Mononuclear cell (primary cell): ENCODE data around the gene ADGRG4. TPM values are rescaled to one million over a fixed set of nuclear protein-coding genes. Genes with fewer than 3 reads are reported as not detected.
"Not testable (repeated sequence)": the region's sequence is repeated elsewhere in the genome, so short reads cannot be mapped to it uniquely, and the experiment has no call there.

ENCODE experiments used
- H3K27me3 ChIP-seq: 2 replicates; pipeline ENCODE4 v1.6.0; 2011; ENCODE audit warnings: low read length, control low read depth; ENCODE audit not compliant: insufficient read depth
- H3K4me1 ChIP-seq: 2 replicates; pipeline ENCODE4 v1.5.1; 2011; ENCODE audit warnings: mild to moderate bottlenecking, low read length, control low read depth; ENCODE audit not compliant: insufficient read depth
- H3K4me3 ChIP-seq: 2 replicates; pipeline ENCODE4 v1.5.1; 2011; ENCODE audit warnings: mild to moderate bottlenecking, low read length, moderate library complexity
- H3K9me3 ChIP-seq: 2 replicates; pipeline ENCODE4 v1.5.1; 2011; ENCODE audit warnings: low read depth, mild to moderate bottlenecking, control low read depth, low read length
- total RNA-seq: library from RNA; depleted of rRNA; stranded (reverse); fragments of >200 nt; gene quantifications from one replicate; pipeline ENCODE4 v1.2.3, GENCODE V29; 2012

ADGRG4 gene
- total RNA-seq, 1 donor: not detected

DNA sequence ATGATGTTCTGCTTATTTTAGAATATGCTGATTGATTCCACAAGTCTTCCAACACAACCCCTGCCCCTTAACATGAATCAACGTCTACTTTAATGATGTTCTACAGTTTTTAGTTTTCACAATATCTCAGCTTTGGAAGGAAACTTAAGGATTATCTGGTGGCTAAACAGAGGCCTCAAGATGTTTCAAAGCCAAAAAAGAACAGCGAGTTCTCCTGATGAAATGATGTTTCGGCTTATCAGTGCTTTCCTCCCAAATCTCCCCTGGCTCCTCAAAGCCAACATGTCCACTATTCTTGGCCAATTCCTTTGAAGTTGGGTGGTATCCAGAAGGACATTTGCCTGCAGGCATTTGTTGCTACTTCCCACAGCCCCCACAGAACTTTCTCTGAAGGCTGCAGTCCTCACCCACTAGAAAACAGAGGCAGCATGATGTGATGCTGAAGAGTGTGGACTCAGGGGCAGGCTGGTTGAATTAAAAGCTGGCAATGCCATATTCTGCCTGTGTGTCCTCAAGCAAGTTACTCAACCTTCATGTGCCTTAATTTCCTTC is 87.3 kb downstream of the ADGRG4 start:
- no peaks in the 10 kb centered on the region for H3K27me3 ChIP-seq
- H3K4me1 ChIP-seq: no peaks in the 10 kb centered on the region
- H3K4me3 ChIP-seq: no peak overlapping the region
- no peaks in the 10 kb centered on the region for H3K9me3 ChIP-seq

DNA sequence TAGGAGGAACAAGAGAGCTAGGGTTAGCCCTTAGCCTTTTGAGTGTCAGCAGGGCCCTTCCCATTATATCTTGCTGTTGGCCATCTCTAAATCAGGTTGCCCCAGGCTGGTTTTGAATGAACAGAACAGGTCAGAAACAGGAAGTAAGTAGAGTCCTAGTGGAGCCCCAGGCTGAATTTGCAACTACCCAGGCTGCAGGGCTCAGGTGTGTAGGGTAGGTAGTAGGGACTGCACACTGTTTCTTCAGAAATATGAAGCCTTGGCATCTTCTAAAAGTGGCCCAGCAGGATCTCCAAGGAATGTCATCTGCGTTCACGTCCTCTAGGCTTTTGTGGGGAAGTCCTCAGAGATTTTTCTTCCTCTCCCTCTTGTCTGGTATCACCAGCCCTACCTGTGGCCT is 90.2 kb downstream of the ADGRG4 start:
- no peaks in the 10 kb centered on the region for H3K27me3 ChIP-seq
- H3K4me3 ChIP-seq: no peak overlapping the region
- no peaks in the 10 kb centered on the region for H3K9me3 ChIP-seq
- no peaks in the 10 kb centered on the region for H3K4me1 ChIP-seq

DNA sequence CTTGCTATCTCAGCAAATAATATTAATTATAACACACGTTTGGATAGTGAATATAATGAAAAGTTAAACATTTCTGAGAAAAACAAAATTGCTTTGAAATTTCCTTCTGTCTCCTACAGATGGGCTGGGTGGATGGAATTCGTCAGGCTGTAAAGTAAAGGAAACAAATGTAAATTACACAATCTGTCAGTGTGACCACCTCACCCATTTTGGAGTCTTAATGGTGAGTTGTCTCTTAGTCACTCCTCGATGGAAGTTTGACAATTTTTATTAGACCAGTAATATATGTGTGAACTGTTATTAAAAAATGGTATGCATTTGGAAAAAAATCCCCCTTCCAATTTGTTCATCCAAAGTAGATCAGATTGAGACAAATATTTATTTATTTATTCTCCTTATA is 94.5 kb downstream of the ADGRG4 start:
- Histone ChIP-seq H3K4me1 (no peaks in the 10 kb centered on the region), H3K9me3 (no peaks in the 10 kb centered on the region), H3K4me3 (no peak overlapping the region), H3K27me3 (no peaks in the 10 kb centered on the region)

DNA sequence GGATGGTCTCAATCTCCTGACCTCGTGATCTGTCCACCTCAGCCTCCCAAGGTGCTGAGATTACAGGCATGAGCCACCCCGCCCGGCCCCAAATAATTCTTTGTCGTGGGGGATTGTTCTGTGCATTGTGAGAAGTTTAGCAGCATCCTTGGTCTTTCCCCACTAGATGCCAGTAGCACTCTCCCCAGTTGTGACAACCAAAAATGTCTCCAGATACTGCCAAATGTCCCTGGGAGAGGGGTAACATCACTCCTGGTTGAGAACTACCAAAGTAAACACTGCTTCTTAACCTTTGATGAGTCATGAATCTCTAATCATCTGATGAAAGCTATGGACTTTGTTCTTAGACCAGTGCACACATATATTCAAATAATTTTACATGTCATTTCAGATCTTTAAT is 96.2 kb downstream of the ADGRG4 start:
- Histone ChIP-seq H3K4me3 (no peak overlapping the region), H3K4me1 (no peaks in the 10 kb centered on the region), H3K9me3 (no peaks in the 10 kb centered on the region), H3K27me3 (no peaks in the 10 kb centered on the region)

DNA sequence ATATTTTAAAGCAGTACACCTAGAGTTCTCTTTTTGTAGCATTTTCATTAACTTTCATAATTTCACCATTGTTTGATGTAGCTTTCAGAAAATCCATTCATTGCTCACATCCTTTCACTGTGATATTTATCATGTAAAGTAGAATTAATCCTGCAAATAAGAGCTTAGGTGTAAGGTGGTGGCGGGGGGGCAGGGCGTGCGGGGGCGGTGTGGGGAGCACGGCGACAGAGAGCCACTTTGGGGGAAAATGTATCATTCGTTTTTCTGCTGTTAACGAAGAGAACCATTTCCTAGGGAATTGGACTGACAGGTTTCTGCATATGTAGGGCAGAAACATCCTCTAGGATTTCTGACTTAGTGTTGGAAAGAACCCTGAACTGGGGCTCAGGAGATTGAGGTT is 104.4 kb downstream of the ADGRG4 start:
- Histone ChIP-seq H3K27me3 (no peaks in the 10 kb centered on the region), H3K4me3 (no peak overlapping the region), H3K9me3 (no peaks in the 10 kb centered on the region)

DNA sequence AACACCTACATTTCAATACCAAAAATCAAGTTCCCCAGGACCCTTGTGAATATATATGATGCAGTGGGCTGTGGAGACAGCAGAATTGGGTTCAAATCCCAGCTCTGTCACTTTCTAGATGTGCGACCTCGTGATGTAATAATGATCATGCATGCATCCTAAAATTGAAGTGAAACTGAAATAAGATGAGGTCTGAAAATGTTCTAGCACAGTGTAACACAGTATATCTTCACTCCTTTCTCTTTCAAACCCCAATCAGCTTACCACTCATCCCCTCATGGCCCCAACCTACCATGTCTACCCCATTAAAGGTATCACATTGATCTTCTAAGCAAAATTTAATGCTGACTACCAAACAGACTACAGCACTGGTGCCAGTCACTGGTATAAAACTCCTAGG is 117.0 kb downstream of the ADGRG4 start:
- Histone ChIP-seq H3K4me3 (no peak overlapping the region), H3K27me3 (no peaks in the 10 kb centered on the region), H3K4me1 (no peaks in the 10 kb centered on the region), H3K9me3 (no peaks in the 10 kb centered on the region)

More for the DNA sequence above, 104.4 kb downstream of the ADGRG4 start:
- no peaks in the 10 kb centered on the region for H3K4me1 ChIP-seq

DNA sequence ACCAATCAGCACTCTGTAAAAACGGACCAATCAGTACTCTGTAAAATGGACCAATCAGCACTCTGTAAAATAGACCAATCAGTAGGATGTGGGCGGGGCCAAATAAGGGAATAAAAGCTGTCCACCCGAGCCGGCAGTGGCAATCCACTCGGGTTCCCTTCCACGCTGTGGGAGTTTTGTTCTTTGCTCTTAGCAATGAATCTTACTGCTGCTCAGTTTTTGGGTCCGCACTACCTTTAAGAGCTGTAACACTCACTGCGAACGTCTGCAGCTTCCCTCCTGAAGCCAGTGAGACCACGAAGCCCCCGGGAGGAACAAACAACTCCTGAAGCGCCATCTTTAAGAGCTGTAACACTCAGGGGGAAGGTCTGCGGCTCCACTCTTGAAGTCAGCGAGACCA is 120.6 kb downstream of the ADGRG4 start:
- H3K9me3 ChIP-seq: no peaks in the 10 kb centered on the region
- no peak overlapping the region for H3K4me3 ChIP-seq
- H3K27me3 ChIP-seq: no peaks in the 10 kb centered on the region
- H3K4me1 ChIP-seq: no peaks in the 10 kb centered on the region

DNA sequence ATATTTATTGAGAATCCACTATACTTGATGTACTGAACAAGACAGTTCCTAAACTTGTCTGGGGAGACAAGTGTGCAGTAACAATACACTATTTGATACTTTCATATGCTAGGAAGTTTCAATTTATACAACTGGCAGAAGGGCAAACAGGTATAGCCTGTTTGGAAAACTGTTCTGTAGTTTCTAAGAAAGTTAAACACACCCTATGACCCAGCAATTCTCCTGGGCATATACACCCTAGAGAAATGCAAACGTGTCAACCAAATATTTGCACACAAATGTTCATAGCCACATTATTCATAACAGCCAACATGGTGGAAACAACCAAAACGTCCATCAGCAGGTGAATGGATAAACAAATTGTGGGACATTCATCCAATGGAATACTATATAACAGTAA is 123.0 kb downstream of the ADGRG4 start:
- Histone ChIP-seq H3K4me3 (no peak overlapping the region), H3K9me3 (no peaks in the 10 kb centered on the region), H3K4me1 (no peaks in the 10 kb centered on the region), H3K27me3 (no peaks in the 10 kb centered on the region)

DNA sequence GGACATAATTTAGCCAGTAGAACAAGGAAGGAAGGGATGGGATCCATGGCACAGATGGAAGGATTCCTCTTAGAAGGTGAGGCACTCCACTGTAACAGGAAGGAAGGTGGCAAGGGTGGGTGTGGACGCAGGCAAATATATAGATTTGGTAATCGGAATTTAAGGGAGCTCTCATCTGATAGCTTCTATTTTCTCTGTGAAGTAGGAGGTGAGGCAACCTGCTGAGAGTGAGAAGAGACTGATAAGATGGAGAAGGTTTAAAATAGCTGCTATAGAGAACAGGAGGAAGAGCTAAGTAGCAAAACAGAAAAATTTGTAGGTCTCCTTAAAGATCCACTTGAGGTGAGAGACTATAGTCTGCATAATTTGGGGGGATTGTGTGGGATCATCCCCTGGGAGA is 125.2 kb downstream of the ADGRG4 start:
- Histone ChIP-seq H3K27me3 (no peaks in the 10 kb centered on the region), H3K9me3 (no peaks in the 10 kb centered on the region)

DNA sequence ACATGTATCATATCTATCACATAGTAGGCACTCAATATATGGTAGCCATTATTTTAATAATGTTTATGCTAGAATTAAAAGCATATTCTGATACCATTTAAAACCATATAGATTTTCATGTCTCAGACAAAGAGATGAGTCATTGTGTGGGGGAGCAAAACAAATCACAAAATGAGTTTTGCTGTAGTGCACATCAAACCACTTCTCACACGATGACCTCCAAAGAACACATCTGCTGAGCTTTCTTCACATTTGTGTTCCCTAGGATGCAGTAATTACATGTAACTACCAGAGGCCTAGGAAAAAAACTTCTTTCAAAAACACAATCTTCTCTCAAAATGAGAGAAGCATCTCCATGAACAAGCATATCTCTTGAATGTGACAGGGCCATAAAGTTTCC is 130.9 kb downstream of the ADGRG4 start:
- H3K4me3 ChIP-seq: no peak overlapping the region
- no peaks in the 10 kb centered on the region for H3K4me1 ChIP-seq
- H3K9me3 ChIP-seq: no peaks in the 10 kb centered on the region
- H3K27me3 ChIP-seq: no peaks in the 10 kb centered on the region

More for the DNA sequence above, 125.2 kb downstream of the ADGRG4 start:
- H3K4me1 ChIP-seq: no peaks in the 10 kb centered on the region
- no peak overlapping the region for H3K4me3 ChIP-seq

DNA sequence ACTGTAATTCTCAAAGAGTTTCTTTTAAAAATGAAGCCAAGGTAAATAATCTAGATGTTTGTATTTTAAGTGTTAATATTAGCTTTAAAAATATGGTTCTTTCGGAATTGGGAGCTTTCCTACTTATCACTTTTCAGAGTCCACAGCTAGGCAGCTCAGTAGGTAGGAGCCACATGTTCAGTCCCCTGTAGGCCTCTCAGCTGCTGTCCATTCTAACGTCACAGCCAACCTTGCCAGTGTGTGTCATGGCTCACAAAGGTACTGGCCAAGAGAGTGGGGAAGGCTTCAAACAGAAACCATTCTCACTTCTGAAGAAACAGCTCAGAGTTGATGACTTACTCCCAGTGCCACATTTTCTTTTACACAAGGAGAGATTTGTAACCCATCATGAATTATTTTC is 137.0 kb downstream of the ADGRG4 start:
- Histone ChIP-seq H3K4me1 (no peaks in the 10 kb centered on the region), H3K4me3 (no peak overlapping the region), H3K9me3 (no peaks in the 10 kb centered on the region), H3K27me3 (no peaks in the 10 kb centered on the region)

DNA sequence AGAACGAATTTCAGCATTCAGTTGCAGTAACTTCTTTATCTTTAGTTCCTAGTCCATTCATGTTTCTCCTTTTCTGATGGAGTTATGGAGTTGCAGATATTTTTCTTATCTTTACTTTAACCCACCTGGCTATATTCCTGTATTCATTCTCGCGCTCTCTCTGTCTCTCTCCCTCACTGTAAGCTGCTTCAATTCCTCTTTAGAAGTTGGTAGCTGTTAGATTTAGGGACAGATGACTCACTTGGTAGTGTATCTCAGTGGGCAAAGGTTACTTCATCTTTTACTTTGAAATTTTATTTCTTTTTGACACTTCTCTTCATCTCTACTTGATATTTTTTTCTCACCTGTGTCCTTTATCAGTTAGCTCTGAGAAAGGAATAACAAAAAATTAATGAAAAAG is 137.4 kb downstream of the ADGRG4 start:
- Histone ChIP-seq H3K4me3 (no peak overlapping the region), H3K27me3 (no peaks in the 10 kb centered on the region), H3K9me3 (no peaks in the 10 kb centered on the region), H3K4me1 (no peaks in the 10 kb centered on the region)

DNA sequence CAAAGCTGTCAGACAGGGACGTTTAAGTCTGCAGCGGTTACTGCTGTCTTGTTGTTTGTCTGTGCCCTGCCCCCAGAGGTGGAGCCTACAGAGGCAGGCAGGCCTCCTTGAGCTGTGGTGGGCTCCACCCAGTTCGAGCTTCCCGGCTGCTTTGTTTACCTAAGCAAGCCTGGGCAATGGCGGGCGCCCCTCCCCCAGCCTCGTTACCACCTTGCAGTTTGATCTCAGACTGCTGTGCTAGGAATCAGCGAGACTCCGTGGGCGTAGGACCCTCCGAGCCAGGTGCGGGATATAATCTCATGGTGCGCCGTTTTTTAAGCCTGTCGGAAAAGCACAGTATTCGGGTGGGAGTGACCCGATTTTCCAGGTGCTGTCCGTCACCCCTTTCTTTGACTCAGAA is 144.9 kb downstream of the ADGRG4 start:
- not testable (repeated sequence) for H3K27me3 ChIP-seq, H3K4me1 ChIP-seq, H3K9me3 ChIP-seq, H3K4me3 ChIP-seq

DNA sequence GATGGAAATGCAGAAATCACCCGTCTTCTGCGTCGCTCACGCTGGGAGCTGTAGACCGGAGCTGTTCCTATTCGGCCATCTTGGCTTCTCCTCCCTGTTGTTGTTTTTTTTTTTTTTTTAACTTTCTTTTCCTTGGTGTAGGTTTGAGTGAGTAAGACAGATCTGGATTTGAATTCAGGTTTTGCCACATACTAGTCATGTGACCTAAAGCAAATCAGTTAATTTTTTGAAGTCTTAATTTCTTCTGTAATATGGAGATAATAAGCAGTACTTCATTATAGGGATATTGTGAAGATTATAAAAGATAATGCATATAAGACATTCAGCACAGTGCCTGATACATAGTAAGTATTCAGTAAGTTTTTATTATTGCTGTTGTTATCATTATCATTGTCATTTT is 145.4 kb downstream of the ADGRG4 start:
- Histone ChIP-seq H3K4me3 (no peak overlapping the region), H3K4me1 (no peaks in the 10 kb centered on the region), H3K27me3 (no peaks in the 10 kb centered on the region), H3K9me3 (no peaks in the 10 kb centered on the region)

DNA sequence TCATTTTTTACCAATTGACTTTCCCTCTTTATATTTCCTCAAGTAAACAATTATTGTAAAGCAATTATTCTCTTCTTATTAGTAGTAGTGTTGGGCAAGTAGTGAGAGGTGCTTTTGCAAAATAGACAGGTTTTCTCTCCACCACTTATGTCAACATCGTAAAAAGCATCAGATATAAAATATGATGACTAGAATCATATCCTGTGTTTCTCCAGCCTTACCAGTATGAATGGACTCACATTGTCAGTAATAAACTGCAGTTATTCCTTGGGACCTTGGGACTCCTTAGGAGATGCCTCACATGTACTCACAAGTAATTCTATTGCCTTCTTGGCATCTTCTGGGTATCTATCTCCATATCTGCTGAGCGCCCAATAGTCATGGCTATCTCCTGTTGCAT is 146.5 kb downstream of the ADGRG4 start:
- H3K4me3 ChIP-seq: no peak overlapping the region
- H3K4me1 ChIP-seq: no peaks in the 10 kb centered on the region
- H3K9me3 ChIP-seq: no peaks in the 10 kb centered on the region
- H3K27me3 ChIP-seq: no peaks in the 10 kb centered on the region

DNA sequence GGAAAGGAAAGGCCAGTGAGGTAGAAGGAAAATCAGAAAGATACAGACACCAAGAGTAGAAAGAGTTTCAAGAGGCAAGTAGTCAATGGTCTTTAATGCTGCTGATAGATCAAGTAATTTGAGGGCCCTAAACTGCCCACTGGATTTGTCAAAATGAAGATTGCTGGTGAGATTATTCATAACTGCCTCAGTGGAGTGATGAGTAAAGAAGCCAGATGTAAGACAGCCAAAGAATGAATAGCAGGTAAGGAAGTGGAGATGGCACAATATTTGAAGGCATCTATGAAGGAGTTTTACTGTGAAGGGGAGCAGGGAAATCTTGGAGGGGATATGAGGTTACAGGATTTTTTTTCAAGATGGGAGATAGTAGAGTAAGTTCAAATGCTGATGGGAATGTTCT is 147.2 kb downstream of the ADGRG4 start:
- H3K4me1 ChIP-seq: no peaks in the 10 kb centered on the region
- no peak overlapping the region for H3K4me3 ChIP-seq
- H3K27me3 ChIP-seq: no peaks in the 10 kb centered on the region
- H3K9me3 ChIP-seq: no peaks in the 10 kb centered on the region
